Breast epithelium (tissue), 4 donors: Measurements from ENCODE around the gene MEX3D. TPM values are rescaled to one million over a fixed set of nuclear protein-coding genes. Genes with fewer than 3 reads are reported as not detected.
A peak's percentile ranks its signal among the peaks of the same experiment; 100 is the strongest.

ENCODE experiments used
- DNase-seq, 2 donors: peaks; one replicate each; pipeline ENCODE4 v3.0.0-alpha.2; 2019; ENCODE audit warnings: low spot score in 2 of 2
- H3K27ac ChIP-seq, 2 donors: fragments of 200-600 bp; sonication (generic) in 1 of 2; one replicate each; pipeline ENCODE4 v1.5.1; 2016 to 2019; ENCODE audit warnings: mild to moderate bottlenecking in 1 of 2
- H3K27me3 ChIP-seq, 2 donors: fragments of 200-600 bp; sonication (generic) in 1 of 2; one replicate each; pipeline versions ENCODE4 v1.5.1 to v1.6.0; 2017 to 2019; ENCODE audit warnings: control low read depth in 1 of 2, mild to moderate bottlenecking in 1 of 2
- H3K36me3 ChIP-seq: fragments of 200-600 bp; one replicate; pipeline ENCODE4 v1.5.1; 2019
- H3K4me1 ChIP-seq, 2 donors: fragments of 200-600 bp; sonication (generic); one replicate each; pipeline ENCODE4 v1.5.1; 2016 to 2019; ENCODE audit warnings: control low read depth in 1 of 2
- H3K4me3 ChIP-seq, 3 donors: fragments of 200-600 bp; sonication (generic); 1 replicate in 2 of 3; 2 replicates in 1 of 3; pipeline ENCODE4 v1.5.1; 2016 to 2019; ENCODE audit warnings: mild to moderate bottlenecking in 3 of 3, moderate library complexity in 2 of 3
- H3K9me3 ChIP-seq, 2 donors: fragments of 200-600 bp; sonication (generic) in 1 of 2; one replicate each; pipeline ENCODE4 v1.5.1; 2016 to 2019; ENCODE audit warnings: control low read depth in 1 of 2
- POLR2A ChIP-seq: fragments of 450-650 bp; IDR thresholded peaks from one replicate; pipeline ENCODE4 v1.6.1; 2016; ENCODE audit warnings: antibody characterized with exemption, mild to moderate bottlenecking, moderate library complexity
- POLR2AphosphoS5 ChIP-seq, 3 donors: sonication (generic); formaldehyde crosslinking; IDR thresholded peaks; one replicate each; pipeline ENCODE4 v1.6.1; 2017; ENCODE audit warnings: antibody characterized with exemption in 3 of 3
- intact Hi-C: fragments of 100-400 bp; cut with DNase I; formaldehyde crosslinking; loops from one replicate; pipeline ENCODE4 v1.15.1; 2023; ENCODE audit warnings: low total_unique reads
- total RNA-seq, 3 donors: library from RNA; depleted of rRNA; stranded (reverse); fragments of >200 nt; gene quantifications; one replicate each; pipeline ENCODE4 v1.1.0, GENCODE V29; 2016
- TF ChIP-seq, protein P1 (sequence below), 3 donors: fragments of 450-650 bp; IDR thresholded peaks; one replicate each; pipeline ENCODE4 v1.5.1; 2016 to 2017; ENCODE audit warnings: antibody characterized with exemption in 3 of 3, mild to moderate bottlenecking in 3 of 3, moderate library complexity in 3 of 3

The MEX3D gene
- total RNA-seq, 3 donors from 2014 or later: 12.5 to 14.3 (median 12.6) TPM

DNA sequence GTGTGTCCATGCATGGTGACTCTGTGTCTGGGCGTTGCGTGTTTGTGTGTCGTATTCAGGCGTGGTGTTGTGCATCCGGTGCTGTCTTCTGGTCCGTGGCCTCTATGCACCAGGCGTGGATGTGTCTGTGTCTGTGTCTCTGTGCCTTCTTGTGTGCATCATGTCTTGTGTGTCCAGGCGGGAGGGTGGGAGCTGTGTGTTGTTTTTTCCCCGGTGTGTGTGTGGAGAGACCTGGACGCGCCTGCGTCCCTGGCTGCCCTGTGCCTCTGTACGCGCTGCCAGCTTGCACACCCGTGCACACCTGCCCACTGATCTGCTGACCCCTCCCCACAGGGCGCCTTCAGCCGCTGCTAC, 43.2 kb downstream of the MEX3D start:
- TF ChIP-seq POLR2AphosphoS5 (IDR thresholded peaks at IDR 0.05) (no peak), POLR2A (no peak)
- TF ChIP-seq, protein P1, sequence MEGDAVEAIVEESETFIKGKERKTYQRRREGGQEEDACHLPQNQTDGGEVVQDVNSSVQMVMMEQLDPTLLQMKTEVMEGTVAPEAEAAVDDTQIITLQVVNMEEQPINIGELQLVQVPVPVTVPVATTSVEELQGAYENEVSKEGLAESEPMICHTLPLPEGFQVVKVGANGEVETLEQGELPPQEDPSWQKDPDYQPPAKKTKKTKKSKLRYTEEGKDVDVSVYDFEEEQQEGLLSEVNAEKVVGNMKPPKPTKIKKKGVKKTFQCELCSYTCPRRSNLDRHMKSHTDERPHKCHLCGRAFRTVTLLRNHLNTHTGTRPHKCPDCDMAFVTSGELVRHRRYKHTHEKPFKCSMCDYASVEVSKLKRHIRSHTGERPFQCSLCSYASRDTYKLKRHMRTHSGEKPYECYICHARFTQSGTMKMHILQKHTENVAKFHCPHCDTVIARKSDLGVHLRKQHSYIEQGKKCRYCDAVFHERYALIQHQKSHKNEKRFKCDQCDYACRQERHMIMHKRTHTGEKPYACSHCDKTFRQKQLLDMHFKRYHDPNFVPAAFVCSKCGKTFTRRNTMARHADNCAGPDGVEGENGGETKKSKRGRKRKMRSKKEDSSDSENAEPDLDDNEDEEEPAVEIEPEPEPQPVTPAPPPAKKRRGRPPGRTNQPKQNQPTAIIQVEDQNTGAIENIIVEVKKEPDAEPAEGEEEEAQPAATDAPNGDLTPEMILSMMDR (IDR thresholded peaks at IDR 0.05): no peak
- DNase-seq: no peak
- Histone ChIP-seq H3K27ac (no peak overlapping the region), H3K4me1 (no peaks in the 10 kb centered on the region), H3K27me3 (peaks cover 9 to 52% of the 10 kb centered on the region in 2 donors), H3K9me3 (no peaks in the 10 kb centered on the region), H3K36me3 (no peaks in the 10 kb centered on the region), H3K4me3 (peak overlapping the region in 2 of 3 donors; percentile 22 to 49)
- intact Hi-C loops: no loop called here

DNA sequence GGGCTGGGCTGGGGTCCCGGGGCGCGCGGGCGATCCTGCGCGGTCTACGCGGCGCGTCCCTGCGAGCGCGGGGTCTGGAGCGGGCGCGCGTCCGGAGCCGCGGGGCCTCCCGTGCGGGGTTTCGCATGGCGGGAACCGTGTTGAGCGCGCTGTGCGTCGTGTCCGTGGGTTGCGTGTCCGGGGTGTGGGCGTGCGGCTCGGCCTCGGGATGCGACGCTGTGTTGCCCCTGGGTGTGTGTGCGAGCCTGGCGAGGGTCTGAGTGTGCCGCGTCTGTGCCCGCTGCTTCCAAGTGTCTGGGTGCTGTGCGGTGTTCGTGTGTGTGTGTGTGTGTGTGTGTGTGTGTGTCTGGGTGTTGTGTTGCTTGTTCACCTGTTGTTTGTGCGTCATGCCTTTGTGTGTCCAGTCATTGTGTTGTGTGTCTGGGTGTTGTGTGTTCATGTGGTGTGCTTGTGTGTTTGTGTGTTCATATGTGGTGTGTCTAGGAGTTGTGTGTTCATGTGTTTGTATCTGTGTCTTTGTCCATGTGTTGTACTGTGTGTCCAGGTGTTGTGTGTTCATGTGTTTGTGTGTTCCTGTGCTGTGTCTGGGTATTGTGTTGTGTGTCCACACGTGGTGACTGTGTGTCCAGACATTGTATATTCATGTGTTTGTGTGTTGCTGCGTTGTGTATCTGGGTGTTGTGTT, 43.7 kb downstream of the MEX3D start:
- peak overlapping the region in 2 of 3 donors; percentile 49 to 70 for H3K4me3 ChIP-seq
- intact Hi-C loops: no loop called here
- no peaks in the 10 kb centered on the region for H3K36me3 ChIP-seq

DNA sequence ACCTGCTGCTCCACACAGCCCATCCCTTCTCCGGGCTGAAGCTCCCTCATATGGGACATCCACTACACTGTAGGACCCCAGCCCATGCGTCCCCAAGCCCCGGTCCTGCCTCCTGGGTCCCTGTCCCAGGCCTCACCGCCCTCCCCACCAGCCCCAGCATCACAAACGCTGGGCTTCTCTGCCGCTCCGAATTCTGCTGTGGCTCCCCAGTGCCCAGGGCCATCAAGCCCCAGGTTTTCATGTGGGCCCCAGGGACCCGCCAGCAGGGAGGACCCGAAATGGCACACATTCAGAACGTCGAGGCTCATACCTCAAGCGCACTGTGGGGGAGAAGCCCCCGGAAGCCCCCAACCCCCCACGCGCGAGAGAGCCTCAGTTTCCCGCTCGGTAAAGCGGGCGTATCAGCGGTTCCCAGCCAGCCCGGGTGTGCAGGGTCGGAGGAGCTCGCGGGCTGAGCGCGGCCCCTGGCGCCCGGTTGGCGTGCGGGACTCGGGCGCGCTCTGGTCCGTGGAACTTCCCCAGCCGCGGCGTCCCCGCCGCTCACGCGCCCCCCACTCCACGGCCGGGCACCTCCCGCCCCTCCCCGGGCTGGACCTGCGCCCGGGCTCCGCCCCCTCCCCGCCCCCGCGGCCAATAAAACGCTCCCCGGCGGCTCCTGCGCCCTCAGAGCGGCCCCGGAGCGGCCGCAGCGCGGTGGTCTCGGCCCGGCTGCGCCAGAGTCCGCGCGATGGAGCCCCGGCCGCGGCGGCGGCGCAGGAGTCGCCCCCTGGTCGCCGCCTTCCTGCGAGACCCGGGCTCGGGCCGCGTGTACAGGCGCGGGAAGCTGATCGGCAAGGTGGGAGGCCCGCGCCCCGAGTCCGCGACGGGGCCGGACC, 44.5 kb downstream of the MEX3D start, which contains the start of gene PLK5:
TSS of gene PLK5 (plus strand) at position 666 of the 875 bp plus-strand sequence. CDS start 2,920 bp downstream, outside the sequence.
- no peaks in the 10 kb centered on the region for H3K36me3 ChIP-seq
- intact Hi-C loops: no loop called here

More for the DNA sequence above, 43.7 kb downstream of the MEX3D start:
- no peak overlapping the region for H3K27ac ChIP-seq
- TF ChIP-seq, protein P1 (IDR thresholded peaks at IDR 0.05): no peak
- no peak for TF ChIP-seq POLR2AphosphoS5 (IDR thresholded peaks at IDR 0.05)
- no peak for TF ChIP-seq POLR2A
- H3K27me3 ChIP-seq: peaks cover 9 to 48% of the 10 kb centered on the region in 2 donors
- no peaks in the 10 kb centered on the region for H3K4me1 ChIP-seq
- no peak for DNase-seq
- no peaks in the 10 kb centered on the region for H3K9me3 ChIP-seq

DNA sequence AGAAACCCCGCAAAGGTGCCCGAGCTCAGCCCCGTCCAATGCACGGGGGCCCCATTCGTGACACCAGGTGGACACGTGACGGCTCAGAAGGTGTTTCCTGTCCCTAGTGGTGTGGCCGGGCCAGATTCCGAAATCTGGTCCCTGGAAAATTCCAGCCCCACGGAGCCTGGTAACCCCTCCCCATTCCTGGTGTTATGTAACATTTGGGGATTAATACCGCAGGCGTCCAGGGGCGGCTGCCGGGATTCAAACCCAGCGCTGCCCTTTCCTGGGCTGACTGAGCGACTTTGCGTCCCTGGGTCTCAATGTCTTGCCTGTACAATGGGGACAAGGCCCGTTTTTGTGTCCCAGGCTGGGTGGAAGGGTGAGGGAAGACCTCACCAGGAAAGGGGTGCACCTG, 45.3 kb downstream of the MEX3D start:
- intact Hi-C loops: no loop called here
- H3K4me1 ChIP-seq: no peaks in the 10 kb centered on the region
- H3K27me3 ChIP-seq: peaks cover 9 to 42% of the 10 kb centered on the region in 2 donors
- H3K9me3 ChIP-seq: no peaks in the 10 kb centered on the region
- no peak for DNase-seq
- H3K27ac ChIP-seq: no peak overlapping the region
- no peaks in the 10 kb centered on the region for H3K36me3 ChIP-seq
- no peak overlapping the region for H3K4me3 ChIP-seq
- no peak for TF ChIP-seq POLR2A
- TF ChIP-seq POLR2AphosphoS5 (IDR thresholded peaks at IDR 0.05): no peak

More for the DNA sequence above, 44.5 kb downstream of the MEX3D start, which contains the start of gene PLK5:
- DNase-seq: no peak
- H3K4me1 ChIP-seq: no peaks in the 10 kb centered on the region
- no peaks in the 10 kb centered on the region for H3K9me3 ChIP-seq
- H3K27me3 ChIP-seq: peaks cover 9 to 44% of the 10 kb centered on the region in 2 donors
- no peak for TF ChIP-seq POLR2AphosphoS5 (IDR thresholded peaks at IDR 0.05)
- TF ChIP-seq POLR2A: no peak
- TF ChIP-seq, protein P1 (IDR thresholded peaks at IDR 0.05): no peak
- no peak within 1 kb of the TSS for H3K27ac ChIP-seq
- peak within 1 kb of the TSS in 2 of 3 donors; percentile 49 to 70 for H3K4me3 ChIP-seq

DNA sequence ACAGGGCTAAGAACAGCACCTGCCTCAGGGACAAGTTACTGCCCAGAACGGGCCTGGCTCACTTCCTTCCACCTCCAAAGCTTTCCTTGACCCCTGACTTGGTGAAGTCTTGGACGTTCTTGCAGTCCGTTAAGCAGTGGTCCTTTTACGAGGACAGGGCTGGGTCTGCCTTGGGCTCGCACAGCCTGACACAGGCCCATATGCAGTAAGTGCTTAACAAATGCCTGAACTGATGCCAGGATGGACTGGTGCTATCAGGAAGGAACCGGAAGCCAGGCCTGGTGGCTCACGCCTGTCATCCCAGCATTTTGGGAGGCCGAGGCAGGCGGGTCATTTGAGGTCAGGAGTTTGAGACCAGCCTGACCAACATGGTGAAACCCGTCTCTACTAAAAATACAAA, 46.1 kb downstream of the MEX3D start:
- Histone ChIP-seq H3K4me1 (no peaks in the 10 kb centered on the region), H3K4me3 (no peak overlapping the region), H3K9me3 (no peaks in the 10 kb centered on the region), H3K36me3 (no peaks in the 10 kb centered on the region), H3K27me3 (peaks cover 9 to 38% of the 10 kb centered on the region in 2 donors), H3K27ac (no peak overlapping the region)
- TF ChIP-seq POLR2A (no peak), POLR2AphosphoS5 (IDR thresholded peaks at IDR 0.05) (no peak)
- TF ChIP-seq, protein P1 (IDR thresholded peaks at IDR 0.05): no peak
- no peak for DNase-seq
- intact Hi-C loops: no loop called here
